ENCODE measurements around the gene HLA-DRA. TPM values are rescaled to one million over a fixed set of nuclear protein-coding genes. Genes with fewer than 3 reads are reported as not detected.

The HLA-DRA gene
- total and polyA plus RNA-seq, 9 of the 15 experiments (the other 6 are each of a cell fraction or from before 2014, with no cell fraction given) = 0.18 to 1.8 (median 0.41) TPM; not detected in 4

- BruUV-seq (replicated peaks) = no TSS peak
- ChIA-PET POLR2A (no interaction called here), CTCF (ENCODE audit: low intra/inter-chr PET ratio) (no interaction called here)
- Histone ChIP-seq H3K4me1 (replicated peaks in 1 of 2; ENCODE audit: control insufficient read depth in 2 of 2, insufficient read depth in 2 of 2, low read length in 2 of 2) (no peaks in the 10 kb centered on the region), H3K9me1 (ENCODE audit: control insufficient read depth, insufficient read depth, low read length) (no peaks in the 10 kb centered on the region), H3K9me3 (replicated peaks; ENCODE audit: control insufficient read depth, insufficient read depth, low read depth, low read length) (no peaks in the 10 kb centered on the region), H3K4me3 (no peak overlapping the region), H3K79me2 (ENCODE audit: control insufficient read depth, insufficient read depth, low read length) (no peaks in the 10 kb centered on the region), H4K20me1 (replicated peaks; ENCODE audit: control insufficient read depth, insufficient read depth, low read length) (no peaks in the 10 kb centered on the region), H3K4me2 (ENCODE audit: insufficient read depth, low read length) (no peak overlapping the region), H3K27ac (ENCODE audit: extremely low read depth, low read depth, low read length) (no peak overlapping the region), H3K36me3 (ENCODE audit: control insufficient read depth, insufficient read depth, low read length) (no peaks in the 10 kb centered on the region), H3K27me3 (ENCODE audit: control insufficient read depth in 2 of 2, insufficient read depth in 2 of 2, low read length in 2 of 2) (peaks cover 0 to 2% of the 10 kb centered on the region in 2 experiments; a peak in 2 of 5 replicates), H2AFZ (ENCODE audit: low read depth, low read length) (no peak overlapping the region), H3K9ac (ENCODE audit: insufficient read depth in 1 of 2, low read depth in 2 of 2, low read length in 2 of 2) (no peak overlapping the region)
- FAIRE-seq (no peak), DNase-seq (ENCODE audit: extremely low read depth in 1 of 4, low spot score in 3 of 4) (no peak), ATAC-seq (no peak)
- intact Hi-C loops (cut with micrococcal nuclease) = no loop called here
- WGBS (ENCODE audit: insufficient coverage, low coverage, missing lambda C conversion rate) = 0% methylated on average over 8 of the region's 8 CpGs
- in situ Hi-C loops (cut with MboI) = no loop called here
- no peak for TF ChIP-seq KLF6 (CRISPR knock-in tag; IDR thresholded peaks at IDR 0.05; ENCODE audit: borderline replicate concordance)
- TF ChIP-seq HOXB6 (CRISPR knock-in tag; IDR thresholded peaks at IDR 0.05; ENCODE audit: borderline replicate concordance) = no peak
- TF ChIP-seq CHAMP1 (IDR thresholded peaks at IDR 0.05) = no peak
- no peak for TF ChIP-seq PTBP1 (IDR thresholded peaks at IDR 0.05; ENCODE audit: low read depth, low read length)
- no peak for TF ChIP-seq TCFL5 (CRISPR knock-in tag; conservative IDR thresholded peaks at IDR 0.05)
- TF ChIP-seq CC2D1A (IDR thresholded peaks at IDR 0.05) = no peak
- no peak for TF ChIP-seq SPI1 (IDR thresholded peaks at IDR 0.05; ENCODE audit: borderline replicate concordance, low read depth, low read length)
- TF ChIP-seq, protein P1, sequence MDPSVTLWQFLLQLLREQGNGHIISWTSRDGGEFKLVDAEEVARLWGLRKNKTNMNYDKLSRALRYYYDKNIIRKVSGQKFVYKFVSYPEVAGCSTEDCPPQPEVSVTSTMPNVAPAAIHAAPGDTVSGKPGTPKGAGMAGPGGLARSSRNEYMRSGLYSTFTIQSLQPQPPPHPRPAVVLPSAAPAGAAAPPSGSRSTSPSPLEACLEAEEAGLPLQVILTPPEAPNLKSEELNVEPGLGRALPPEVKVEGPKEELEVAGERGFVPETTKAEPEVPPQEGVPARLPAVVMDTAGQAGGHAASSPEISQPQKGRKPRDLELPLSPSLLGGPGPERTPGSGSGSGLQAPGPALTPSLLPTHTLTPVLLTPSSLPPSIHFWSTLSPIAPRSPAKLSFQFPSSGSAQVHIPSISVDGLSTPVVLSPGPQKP (CRISPR knock-in tag; IDR thresholded peaks at IDR 0.05) = no peak
- no peak for TF ChIP-seq ZNF395 (CRISPR knock-in tag; IDR thresholded peaks at IDR 0.05)
- TF ChIP-seq, protein P2, sequence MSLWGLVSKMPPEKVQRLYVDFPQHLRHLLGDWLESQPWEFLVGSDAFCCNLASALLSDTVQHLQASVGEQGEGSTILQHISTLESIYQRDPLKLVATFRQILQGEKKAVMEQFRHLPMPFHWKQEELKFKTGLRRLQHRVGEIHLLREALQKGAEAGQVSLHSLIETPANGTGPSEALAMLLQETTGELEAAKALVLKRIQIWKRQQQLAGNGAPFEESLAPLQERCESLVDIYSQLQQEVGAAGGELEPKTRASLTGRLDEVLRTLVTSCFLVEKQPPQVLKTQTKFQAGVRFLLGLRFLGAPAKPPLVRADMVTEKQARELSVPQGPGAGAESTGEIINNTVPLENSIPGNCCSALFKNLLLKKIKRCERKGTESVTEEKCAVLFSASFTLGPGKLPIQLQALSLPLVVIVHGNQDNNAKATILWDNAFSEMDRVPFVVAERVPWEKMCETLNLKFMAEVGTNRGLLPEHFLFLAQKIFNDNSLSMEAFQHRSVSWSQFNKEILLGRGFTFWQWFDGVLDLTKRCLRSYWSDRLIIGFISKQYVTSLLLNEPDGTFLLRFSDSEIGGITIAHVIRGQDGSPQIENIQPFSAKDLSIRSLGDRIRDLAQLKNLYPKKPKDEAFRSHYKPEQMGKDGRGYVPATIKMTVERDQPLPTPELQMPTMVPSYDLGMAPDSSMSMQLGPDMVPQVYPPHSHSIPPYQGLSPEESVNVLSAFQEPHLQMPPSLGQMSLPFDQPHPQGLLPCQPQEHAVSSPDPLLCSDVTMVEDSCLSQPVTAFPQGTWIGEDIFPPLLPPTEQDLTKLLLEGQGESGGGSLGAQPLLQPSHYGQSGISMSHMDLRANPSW (CRISPR knock-in tag; IDR thresholded peaks at IDR 0.05) = no peak
- TF ChIP-seq, protein P3, sequence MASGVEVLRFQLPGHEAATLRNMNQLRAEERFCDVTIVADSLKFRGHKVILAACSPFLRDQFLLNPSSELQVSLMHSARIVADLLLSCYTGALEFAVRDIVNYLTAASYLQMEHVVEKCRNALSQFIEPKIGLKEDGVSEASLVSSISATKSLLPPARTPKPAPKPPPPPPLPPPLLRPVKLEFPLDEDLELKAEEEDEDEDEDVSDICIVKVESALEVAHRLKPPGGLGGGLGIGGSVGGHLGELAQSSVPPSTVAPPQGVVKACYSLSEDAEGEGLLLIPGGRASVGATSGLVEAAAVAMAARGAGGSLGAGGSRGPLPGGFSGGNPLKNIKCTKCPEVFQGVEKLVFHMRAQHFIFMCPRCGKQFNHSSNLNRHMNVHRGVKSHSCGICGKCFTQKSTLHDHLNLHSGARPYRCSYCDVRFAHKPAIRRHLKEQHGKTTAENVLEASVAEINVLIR (CRISPR knock-in tag; IDR thresholded peaks at IDR 0.05) = no peak
- no peak for TF ChIP-seq ZNF445 (CRISPR knock-in tag; IDR thresholded peaks at IDR 0.05; ENCODE audit: low read depth)
- no peak for TF ChIP-seq NCOA4 (IDR thresholded peaks at IDR 0.05; ENCODE audit: partially characterized antibody)
- TF ChIP-seq ARNT (IDR thresholded peaks at IDR 0.05) = no peak
These were observed 3.4 kb downstream of the HLA-DRA start for GRCh38 chr6:32442977-32443552.
